Measurements from ENCODE around the gene MEIS1. TPM values are rescaled to one million over a fixed set of nuclear protein-coding genes. Genes with fewer than 3 reads are reported as not detected.

MEIS1 gene
- total RNA-seq, 1 experiment from 2014 or later: 89.4 TPM

GRCh38 chr2:66543257-66543767 is 108.4 kb downstream of the MEIS1 start:
- intact Hi-C loops (cut with micrococcal nuclease; ENCODE audit: unreplicated experiment): no loop called here
- H3K27me3 ChIP-seq (replicated peaks; ENCODE audit: insufficient read depth, low read depth, low read length, poor library complexity): no peaks in the 10 kb centered on the region
- no peak overlapping the region for H3K4me3 ChIP-seq (ENCODE audit: low read depth, low read length, poor library complexity, severe bottlenecking)
- no peak for DNase-seq (ENCODE audit: low spot score)
- H3K4me1 ChIP-seq (ENCODE audit: insufficient read depth, low read length, poor library complexity, severe bottlenecking): peaks cover 55% of the 10 kb centered on the region
- H3K9me3 ChIP-seq (ENCODE audit: low read depth, low read length, poor library complexity, severe bottlenecking): no peaks in the 10 kb centered on the region
- peaks cover 6% of the 10 kb centered on the region for H3K36me3 ChIP-seq (ENCODE audit: insufficient read depth, low read length, poor library complexity, severe bottlenecking)
- CTCF ChIA-PET: no interaction called here
- POLR2A ChIA-PET (ENCODE audit: low non-redundant PET): no interaction called here
- no TSS peak for BruUV-seq (replicated peaks)
- TF ChIP-seq EZH2 (IDR thresholded peaks at IDR 0.05; ENCODE audit: borderline replicate concordance, low read depth, low read length, poor library complexity, severe bottlenecking): no peak
- no peak overlapping the region for H3K27ac ChIP-seq (ENCODE audit: low read depth, low read length, poor library complexity, severe bottlenecking)

- ChIA-PET POLR2A (ENCODE audit: low non-redundant PET) (no interaction called here), CTCF (no interaction called here)
- peaks cover 47% of the 10 kb centered on the region for H3K4me1 ChIP-seq (ENCODE audit: insufficient read depth, low read length, poor library complexity, severe bottlenecking)
Observed at GRCh38 chr2:66544258-66544657, 109.3 kb downstream of the MEIS1 start.

GRCh38 chr2:66545258-66545657 is 110.3 kb downstream of the MEIS1 start:
- Histone ChIP-seq H3K27ac (ENCODE audit: low read depth, low read length, poor library complexity, severe bottlenecking) (no peak overlapping the region), H3K4me1 (ENCODE audit: insufficient read depth, low read length, poor library complexity, severe bottlenecking) (peaks cover 37% of the 10 kb centered on the region), H3K9me3 (ENCODE audit: low read depth, low read length, poor library complexity, severe bottlenecking) (no peaks in the 10 kb centered on the region), H3K36me3 (ENCODE audit: insufficient read depth, low read length, poor library complexity, severe bottlenecking) (peaks cover 20% of the 10 kb centered on the region), H3K27me3 (replicated peaks; ENCODE audit: insufficient read depth, low read depth, low read length, poor library complexity) (no peaks in the 10 kb centered on the region), H3K4me3 (ENCODE audit: low read depth, low read length, poor library complexity, severe bottlenecking) (no peak overlapping the region)
- intact Hi-C loops (cut with micrococcal nuclease; ENCODE audit: unreplicated experiment): no loop called here
- ChIA-PET CTCF (no interaction called here), POLR2A (ENCODE audit: low non-redundant PET) (no interaction called here)
- TF ChIP-seq CTCF (conservative IDR thresholded peaks at IDR 0.05; ENCODE audit: low read depth, low read length) (no peak), EZH2 (IDR thresholded peaks at IDR 0.05; ENCODE audit: borderline replicate concordance, low read depth, low read length, poor library complexity, severe bottlenecking) (no peak)
- BruUV-seq (replicated peaks): no TSS peak
- no peak for DNase-seq (ENCODE audit: low spot score)

More at GRCh38 chr2:66544258-66544657, 109.3 kb downstream of the MEIS1 start:
- Histone ChIP-seq H3K36me3 (ENCODE audit: insufficient read depth, low read length, poor library complexity, severe bottlenecking) (peaks cover 14% of the 10 kb centered on the region), H3K9me3 (ENCODE audit: low read depth, low read length, poor library complexity, severe bottlenecking) (no peaks in the 10 kb centered on the region), H3K4me3 (ENCODE audit: low read depth, low read length, poor library complexity, severe bottlenecking) (no peak overlapping the region), H3K27ac (ENCODE audit: low read depth, low read length, poor library complexity, severe bottlenecking) (no peak overlapping the region), H3K27me3 (replicated peaks; ENCODE audit: insufficient read depth, low read depth, low read length, poor library complexity) (no peaks in the 10 kb centered on the region)
- no peak for DNase-seq (ENCODE audit: low spot score)
- intact Hi-C loops (cut with micrococcal nuclease; ENCODE audit: unreplicated experiment): no loop called here
- BruUV-seq (replicated peaks): no TSS peak
- no peak for TF ChIP-seq CTCF (conservative IDR thresholded peaks at IDR 0.05; ENCODE audit: low read depth, low read length)
- TF ChIP-seq EZH2 (IDR thresholded peaks at IDR 0.05; ENCODE audit: borderline replicate concordance, low read depth, low read length, poor library complexity, severe bottlenecking): no peak

GRCh38 chr2:66547118-66547517 is 112.2 kb downstream of the MEIS1 start:
- H3K4me1 ChIP-seq (ENCODE audit: insufficient read depth, low read length, poor library complexity, severe bottlenecking): peaks cover 23% of the 10 kb centered on the region
- POLR2A ChIA-PET (ENCODE audit: low non-redundant PET): no interaction called here

More at GRCh38 chr2:66547118-66547517, 112.2 kb downstream of the MEIS1 start:
- Histone ChIP-seq H3K9me3 (ENCODE audit: low read depth, low read length, poor library complexity, severe bottlenecking) (no peaks in the 10 kb centered on the region), H3K4me3 (ENCODE audit: low read depth, low read length, poor library complexity, severe bottlenecking) (no peak overlapping the region), H3K36me3 (ENCODE audit: insufficient read depth, low read length, poor library complexity, severe bottlenecking) (peaks cover 20% of the 10 kb centered on the region), H3K27me3 (replicated peaks; ENCODE audit: insufficient read depth, low read depth, low read length, poor library complexity) (no peaks in the 10 kb centered on the region), H3K27ac (ENCODE audit: low read depth, low read length, poor library complexity, severe bottlenecking) (no peak overlapping the region)
- no peak for DNase-seq (ENCODE audit: low spot score)
- BruUV-seq (replicated peaks): no TSS peak
- intact Hi-C loops (cut with micrococcal nuclease; ENCODE audit: unreplicated experiment): no loop called here
- TF ChIP-seq CTCF (conservative IDR thresholded peaks at IDR 0.05; ENCODE audit: low read depth, low read length) (no peak), EZH2 (IDR thresholded peaks at IDR 0.05; ENCODE audit: borderline replicate concordance, low read depth, low read length, poor library complexity, severe bottlenecking) (no peak)
- CTCF ChIA-PET: no interaction called here
